Measurements from ENCODE around the gene RASSF1. TPM values are rescaled to one million over a fixed set of nuclear protein-coding genes. Genes with fewer than 3 reads are reported as not detected.
"Not testable (repeated sequence)": the region's sequence is repeated elsewhere in the genome, so short reads cannot be mapped to it uniquely, and the experiment has no call there.

The RASSF1 gene
- total RNA-seq, 4 donors from 2014 or later, result 33.9 to 63.3 (median 39.7) TPM

DNA sequence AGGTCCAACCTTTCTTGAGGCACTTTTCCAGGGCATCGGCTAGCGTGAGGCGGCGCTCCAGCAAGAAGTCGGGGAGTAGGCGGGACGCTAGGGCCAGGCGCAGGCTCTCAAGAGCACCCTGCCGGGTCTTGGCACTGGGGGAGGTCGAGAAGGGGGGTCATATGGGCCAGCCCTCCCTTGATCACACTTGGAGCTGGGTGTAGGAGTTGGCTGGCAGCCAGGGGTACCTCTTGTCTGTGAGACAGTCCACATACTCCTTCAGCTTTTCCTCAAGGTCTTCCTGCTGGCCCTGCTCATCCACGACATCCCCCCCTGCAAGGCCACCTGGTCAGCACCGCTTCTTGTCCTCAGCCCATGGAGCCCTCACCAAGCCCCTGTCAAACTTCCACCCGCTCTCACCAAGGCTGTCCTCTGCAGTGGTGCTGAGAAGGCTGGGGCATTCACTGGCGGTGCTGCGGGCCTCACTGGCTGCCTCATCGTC lies 50.4 kb downstream of the RASSF1 start:
- H3K27me3 ChIP-seq, result no peaks in the 10 kb centered on the region
- peak in 1 of 2 donors; percentile 76 for DNase-seq (ENCODE audit: low spot score in 2 of 2)
- peaks cover 26% of the 10 kb centered on the region for H3K4me1 ChIP-seq
- no peak overlapping the region for H3K4me3 ChIP-seq
- WGBS, result 94% methylated on average over 9 of the region's 16 CpGs
- peaks cover 46% of the 10 kb centered on the region for H3K36me3 ChIP-seq
- H3K27ac ChIP-seq, result no peak overlapping the region
- H3K9me3 ChIP-seq, result no peaks in the 10 kb centered on the region
- TF ChIP-seq CTCF (IDR thresholded peaks at IDR 0.05) (no peak), EP300 (IDR thresholded peaks at IDR 0.05) (no peak), POLR2A (IDR thresholded peaks at IDR 0.05) (no peak), POLR2AphosphoS5 (IDR thresholded peaks at IDR 0.05) (no peak)

DNA sequence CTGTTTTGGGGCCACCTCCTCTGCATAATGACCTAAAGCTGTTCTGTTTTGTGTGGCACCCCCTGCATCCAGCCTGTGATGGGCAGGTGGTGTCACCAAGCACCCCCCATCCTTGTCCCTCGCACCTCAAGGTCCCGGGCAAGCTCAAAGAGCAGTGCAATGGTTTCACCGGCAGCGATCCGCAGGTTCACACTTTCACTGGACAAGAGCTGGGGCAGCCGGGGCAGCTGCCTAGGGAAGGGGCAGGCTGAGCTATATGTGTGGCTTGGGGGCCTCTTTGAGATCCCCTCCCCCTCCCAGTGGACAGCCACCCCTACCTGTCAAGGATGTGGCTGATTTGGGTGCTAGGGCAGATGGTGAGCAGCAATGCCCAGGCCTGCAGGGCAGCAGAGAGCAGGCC lies 51.5 kb downstream of the RASSF1 start:
- no peak for DNase-seq (ENCODE audit: low spot score in 2 of 2)
- Histone ChIP-seq H3K27me3 (no peaks in the 10 kb centered on the region), H3K4me1 (peaks cover 26% of the 10 kb centered on the region), H3K36me3 (peaks cover 46% of the 10 kb centered on the region), H3K9me3 (no peaks in the 10 kb centered on the region), H3K4me3 (no peak overlapping the region), H3K27ac (no peak overlapping the region)
- 93% methylated on average over 5 of the region's 6 CpGs for WGBS
- no peak for TF ChIP-seq POLR2A (IDR thresholded peaks at IDR 0.05)

DNA sequence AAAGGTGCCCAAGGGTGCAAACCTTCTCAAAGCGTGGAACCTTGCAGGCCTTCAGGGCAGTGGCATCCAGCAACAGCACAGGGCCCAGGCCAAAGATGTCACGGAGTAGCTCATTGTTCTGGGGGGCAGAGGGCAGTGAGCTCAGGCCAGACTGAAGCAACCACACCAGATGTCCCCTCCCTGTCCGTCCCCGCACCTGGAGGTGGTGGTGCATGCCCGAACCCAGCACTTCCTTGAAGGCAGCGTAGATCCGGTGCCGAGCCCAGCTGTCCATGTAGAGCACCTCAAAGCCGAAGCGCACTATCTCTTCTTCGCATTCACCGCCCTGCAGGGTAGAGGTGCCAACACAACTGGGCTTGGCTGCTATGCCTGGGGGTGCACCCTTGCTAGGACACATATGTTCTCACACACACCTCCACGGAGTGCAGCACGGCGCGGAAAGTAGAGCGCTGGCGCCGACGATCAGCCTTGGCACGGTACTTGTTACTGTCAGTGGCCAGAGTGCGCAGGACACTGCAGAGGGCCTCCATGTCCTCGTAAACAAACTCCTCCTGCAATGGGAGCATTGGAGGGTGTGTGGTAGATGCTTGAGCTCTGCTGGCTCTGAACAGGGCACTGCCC lies 52.1 kb downstream of the RASSF1 start:
- no peak for DNase-seq (ENCODE audit: low spot score in 2 of 2)
- Histone ChIP-seq H3K36me3 (peaks cover 46% of the 10 kb centered on the region), H3K9me3 (no peaks in the 10 kb centered on the region), H3K4me1 (peaks cover 26% of the 10 kb centered on the region), H3K27ac (no peak overlapping the region), H3K4me3 (no peak overlapping the region), H3K27me3 (no peaks in the 10 kb centered on the region)
- TF ChIP-seq CTCF (IDR thresholded peaks at IDR 0.05), result no peak
- TF ChIP-seq EP300 (IDR thresholded peaks at IDR 0.05), result no peak
- TF ChIP-seq POLR2AphosphoS5 (IDR thresholded peaks at IDR 0.05), result no peak
- TF ChIP-seq POLR2A (IDR thresholded peaks at IDR 0.05), result no peak
- 91% methylated on average over 16 of the region's 23 CpGs for WGBS

DNA sequence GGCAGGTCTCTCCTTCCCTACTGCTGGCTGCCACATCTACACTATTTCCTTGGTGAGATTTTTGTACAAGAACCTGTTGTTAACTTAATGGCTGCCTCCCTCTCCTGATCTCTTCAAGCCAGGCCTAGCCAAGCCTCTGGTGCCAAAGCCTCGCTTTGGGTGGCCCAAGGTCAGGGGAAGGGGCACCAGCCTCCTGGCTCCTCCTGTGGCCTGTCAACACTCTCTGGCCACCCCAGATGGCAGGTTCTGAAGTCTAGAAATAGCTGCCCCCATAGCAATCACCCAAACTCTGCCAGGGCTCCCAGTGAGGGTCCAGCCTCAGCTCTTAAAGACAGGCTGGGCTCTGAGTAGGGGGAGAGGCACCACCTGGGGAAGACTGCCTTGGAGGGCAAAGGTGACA lies 53.4 kb downstream of the RASSF1 start:
- no peak overlapping the region for H3K27ac ChIP-seq
- TF ChIP-seq EP300 (IDR thresholded peaks at IDR 0.05), result no peak
- no peak for TF ChIP-seq CTCF (IDR thresholded peaks at IDR 0.05)
- no peak for TF ChIP-seq POLR2AphosphoS5 (IDR thresholded peaks at IDR 0.05)
- TF ChIP-seq POLR2A (IDR thresholded peaks at IDR 0.05), result no peak
- 100% methylated on average over 1 of the region's 1 CpG for WGBS
- peaks cover 14% of the 10 kb centered on the region for H3K4me1 ChIP-seq
- H3K9me3 ChIP-seq, result no peaks in the 10 kb centered on the region
- no peaks in the 10 kb centered on the region for H3K27me3 ChIP-seq
- peaks cover 46% of the 10 kb centered on the region for H3K36me3 ChIP-seq
- no peak for DNase-seq (ENCODE audit: low spot score in 2 of 2)
- no peak overlapping the region for H3K4me3 ChIP-seq

GRCh38 chr3:50286322-50287227 lies 54.1 kb downstream of the RASSF1 start:
- TF ChIP-seq EP300 (IDR thresholded peaks at IDR 0.05) (no peak), POLR2A (IDR thresholded peaks at IDR 0.05) (no peak), CTCF (IDR thresholded peaks at IDR 0.05) (no peak), POLR2AphosphoS5 (IDR thresholded peaks at IDR 0.05) (no peak)
- no peak overlapping the region for H3K27ac ChIP-seq
- no peaks in the 10 kb centered on the region for H3K9me3 ChIP-seq
- peaks cover 46% of the 10 kb centered on the region for H3K36me3 ChIP-seq
- peaks cover 13% of the 10 kb centered on the region for H3K4me1 ChIP-seq
- H3K4me3 ChIP-seq, result no peak overlapping the region
- no peak for DNase-seq (ENCODE audit: low spot score in 2 of 2)
- H3K27me3 ChIP-seq, result no peaks in the 10 kb centered on the region
- 86% methylated on average over 12 of the region's 28 CpGs for WGBS

DNA sequence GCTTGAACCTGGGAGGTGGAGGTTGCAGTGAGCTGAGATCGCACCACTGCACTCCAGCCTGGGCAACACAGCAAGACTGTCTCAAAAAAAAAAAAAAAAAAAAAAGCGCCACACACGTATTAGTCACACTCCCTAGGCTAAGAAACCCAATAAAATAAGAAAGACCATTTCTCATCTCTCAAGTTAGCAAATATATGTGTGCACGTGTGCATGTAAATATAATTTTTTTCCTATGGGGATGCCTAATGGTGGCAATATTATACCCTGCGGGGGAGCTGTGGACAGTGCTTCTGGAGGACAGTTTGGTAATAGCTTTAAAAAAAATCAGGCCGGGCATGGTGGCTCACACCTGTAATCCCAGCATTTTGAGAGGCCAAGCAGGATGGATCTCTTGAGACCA lies 56.5 kb downstream of the RASSF1 start:
- WGBS, result 78% methylated on average over 6 of the region's 6 CpGs
- not testable (repeated sequence) for H3K4me3 ChIP-seq; H3K4me1 ChIP-seq; DNase-seq (ENCODE audit: low spot score in 2 of 2); H3K9me3 ChIP-seq; H3K27ac ChIP-seq; H3K27me3 ChIP-seq
- H3K36me3 ChIP-seq, result peaks cover 32% of the 10 kb centered on the region

Data from suprapubic skin (tissue), 4 donors.